Skin epidermis (tissue), 12 donors: ENCODE measurements around the gene TSPAN17.
"Not testable (repeated sequence)": the region's sequence is repeated elsewhere in the genome, so short reads cannot be mapped to it uniquely, and the experiment has no call there.

Experiments used
- H3K27ac ChIP-seq, 21 experiments: fragments of 200-600 bp; sonication (generic) in 11 of 21; one replicate each; pipeline ENCODE4 v1.5.0; 2020; ENCODE audit warnings: mild to moderate bottlenecking in 3 of 21, inconsistent platforms in 2 of 21, moderate library complexity in 2 of 21
- H3K4me3 ChIP-seq, 7 experiments: fragments of 200-600 bp; sonication (generic) in 2 of 7; one replicate each; pipeline ENCODE4 v1.5.0; 2020; ENCODE audit warnings: inconsistent platforms in 2 of 7, mild to moderate bottlenecking in 2 of 7, moderate library complexity in 1 of 7

The TSPAN17 gene, protein sequence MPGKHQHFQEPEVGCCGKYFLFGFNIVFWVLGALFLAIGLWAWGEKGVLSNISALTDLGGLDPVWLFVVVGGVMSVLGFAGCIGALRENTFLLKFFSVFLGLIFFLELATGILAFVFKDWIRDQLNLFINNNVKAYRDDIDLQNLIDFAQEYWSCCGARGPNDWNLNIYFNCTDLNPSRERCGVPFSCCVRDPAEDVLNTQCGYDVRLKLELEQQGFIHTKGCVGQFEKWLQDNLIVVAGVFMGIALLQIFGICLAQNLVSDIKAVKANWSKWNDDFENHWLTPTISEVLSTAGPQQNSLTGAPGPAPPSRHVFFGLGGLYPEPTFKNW

DNA sequence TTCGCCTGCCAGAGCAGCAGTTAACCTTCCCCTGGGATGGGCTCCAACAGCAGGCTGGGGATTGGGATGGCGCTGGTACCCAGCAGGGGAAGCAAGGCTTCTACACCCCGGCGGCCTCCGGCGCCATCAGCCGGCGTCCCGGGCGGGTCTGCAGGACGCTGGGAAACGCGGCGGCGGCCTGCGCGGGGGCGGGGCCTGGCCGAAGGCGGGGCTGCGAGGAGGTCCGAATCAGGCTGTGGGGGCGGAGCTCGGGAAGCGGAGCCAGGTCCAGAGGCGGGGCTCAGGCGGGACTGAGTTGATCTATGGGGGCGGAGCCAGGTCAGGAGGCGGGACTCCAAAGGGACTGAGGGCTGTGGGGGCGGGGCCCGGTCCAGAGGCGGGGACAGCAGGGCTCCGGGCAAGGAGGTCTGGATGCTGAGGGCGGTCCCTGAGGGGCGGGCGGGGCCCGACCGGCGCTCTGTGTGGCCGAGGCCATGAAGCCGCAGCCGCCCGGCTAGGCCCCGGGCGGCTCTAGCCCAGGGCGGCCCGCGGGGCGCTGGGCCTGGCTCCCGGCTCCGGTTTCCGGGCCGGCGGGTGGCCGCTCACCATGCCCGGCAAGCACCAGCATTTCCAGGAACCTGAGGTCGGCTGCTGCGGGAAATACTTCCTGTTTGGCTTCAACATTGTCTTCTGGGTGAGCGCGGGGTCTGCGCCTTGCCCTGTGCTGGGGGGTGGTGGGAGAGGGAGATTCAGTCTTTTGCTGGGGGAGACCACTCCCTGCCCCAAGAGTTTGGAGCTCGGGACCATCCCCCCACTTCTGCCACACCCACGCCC is at the start of gene TSPAN17:
Gene TSPAN17, plus strand, starts transcription at position 455 of the 813 bp plus-strand sequence. Its CDS starts 132 bp downstream, at position 587.
- Histone ChIP-seq H3K27ac (peak within 1 kb of the TSS; percentile 27 to 91 (median 84)), H3K4me3 (peak within 1 kb of the TSS; percentile 59 to 93 (median 69))

DNA sequence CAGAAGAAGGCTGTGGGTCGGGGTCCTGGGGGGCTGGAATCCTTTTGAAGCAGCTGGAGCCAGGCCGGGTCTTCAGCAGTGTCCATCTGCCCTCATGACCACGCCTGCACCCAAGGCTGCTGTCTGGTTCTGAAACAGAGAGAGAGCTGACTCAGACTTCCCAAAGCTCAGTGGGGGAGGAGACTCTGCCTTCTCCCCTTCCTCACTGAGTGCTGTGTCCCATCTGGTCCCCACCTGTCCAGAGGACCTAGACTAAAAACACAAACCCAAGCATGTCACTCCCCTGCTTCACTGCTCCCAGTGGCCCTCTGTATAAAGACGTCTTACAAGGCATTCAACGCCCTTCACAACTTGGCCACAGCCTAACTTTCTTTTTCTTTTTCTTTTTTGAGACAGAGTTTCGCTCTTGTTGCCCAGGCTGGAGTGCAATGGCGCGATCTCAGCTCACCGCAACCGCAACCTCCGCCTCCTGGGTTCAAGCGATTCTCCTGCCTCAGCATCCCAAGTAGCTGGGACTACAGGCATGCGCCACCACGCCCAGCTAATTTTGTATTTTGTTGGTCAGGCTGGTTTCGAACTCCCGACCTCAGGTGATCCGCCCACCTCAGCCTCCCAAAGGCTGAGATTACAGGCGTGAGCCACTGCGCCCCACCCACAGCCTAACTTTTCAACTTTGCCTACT is 47.4 kb upstream of the TSPAN17 start:
- H3K27ac ChIP-seq, H3K4me3 ChIP-seq: not testable (repeated sequence)

DNA sequence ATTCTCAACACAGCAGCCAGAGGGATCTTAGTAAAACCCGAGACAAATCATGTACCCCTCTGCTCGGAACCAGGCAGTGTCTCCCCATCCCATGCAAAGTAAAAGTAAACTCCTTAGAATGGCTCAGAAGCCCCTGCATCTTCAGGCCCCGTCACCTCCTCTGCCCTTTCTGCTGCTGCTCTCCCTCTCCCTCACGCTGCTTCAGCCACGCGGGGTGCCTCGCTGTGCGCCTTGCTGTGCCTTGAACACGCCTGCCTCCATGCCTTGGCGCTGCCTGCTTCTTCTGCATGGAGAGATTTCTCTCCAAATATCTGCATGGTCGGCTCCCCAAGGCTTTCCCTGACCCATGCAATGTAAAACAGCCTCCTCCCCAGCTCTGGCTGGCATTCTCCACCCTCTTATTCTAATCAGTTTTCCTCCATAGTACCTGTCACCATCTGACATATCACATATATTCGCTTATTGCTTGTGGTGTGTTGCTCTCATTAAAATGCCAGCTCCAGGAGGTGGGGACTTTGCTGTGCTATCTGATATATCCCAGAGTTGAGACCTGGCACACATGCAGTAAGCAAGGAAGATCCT is 45.3 kb upstream of the TSPAN17 start:
- no peak overlapping the region for H3K27ac ChIP-seq
- H3K4me3 ChIP-seq, result no peak overlapping the region

DNA sequence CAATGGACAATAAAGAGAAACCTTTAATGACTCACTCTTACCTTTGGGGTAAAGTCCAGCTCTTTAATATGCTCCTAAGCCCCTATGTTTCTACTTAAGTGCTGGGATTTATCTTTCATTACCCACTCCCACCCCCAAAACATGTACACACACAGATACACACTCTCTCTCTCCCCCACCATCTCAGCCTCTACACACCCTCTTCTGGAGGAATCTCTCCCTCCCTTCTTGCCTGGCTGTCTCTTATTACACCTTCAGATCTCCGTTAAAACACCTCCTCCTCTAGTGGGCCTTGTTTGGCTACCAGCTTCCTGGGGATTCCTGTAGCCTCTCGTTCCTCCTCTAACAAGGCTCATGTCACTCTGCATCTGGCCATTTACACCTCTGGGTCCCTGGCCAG is 44.2 kb upstream of the TSPAN17 start:
- Histone ChIP-seq H3K27ac (no peak overlapping the region), H3K4me3 (no peak overlapping the region)

DNA sequence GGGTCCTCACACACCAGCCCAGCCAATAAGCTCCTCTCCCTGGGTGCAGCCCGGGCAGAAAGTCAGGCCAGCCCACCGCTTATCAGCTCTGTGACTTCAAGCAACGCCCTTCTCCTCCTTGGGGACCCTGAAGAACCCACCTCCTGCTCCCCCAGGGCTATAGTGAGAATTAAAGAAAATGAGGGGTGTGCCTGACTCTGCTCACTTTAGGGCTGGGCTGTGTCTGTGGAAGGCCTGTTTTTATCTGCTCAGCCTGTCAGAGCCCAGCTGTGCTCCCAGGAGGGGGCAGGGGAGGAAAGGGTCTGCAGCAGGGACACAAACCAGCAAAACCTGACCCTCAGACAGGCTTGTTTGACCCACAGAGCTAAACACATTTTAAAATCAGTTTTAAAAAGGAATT is 41.3 kb upstream of the TSPAN17 start:
- H3K27ac ChIP-seq, result no peak overlapping the region
- H3K4me3 ChIP-seq, result no peak overlapping the region

DNA sequence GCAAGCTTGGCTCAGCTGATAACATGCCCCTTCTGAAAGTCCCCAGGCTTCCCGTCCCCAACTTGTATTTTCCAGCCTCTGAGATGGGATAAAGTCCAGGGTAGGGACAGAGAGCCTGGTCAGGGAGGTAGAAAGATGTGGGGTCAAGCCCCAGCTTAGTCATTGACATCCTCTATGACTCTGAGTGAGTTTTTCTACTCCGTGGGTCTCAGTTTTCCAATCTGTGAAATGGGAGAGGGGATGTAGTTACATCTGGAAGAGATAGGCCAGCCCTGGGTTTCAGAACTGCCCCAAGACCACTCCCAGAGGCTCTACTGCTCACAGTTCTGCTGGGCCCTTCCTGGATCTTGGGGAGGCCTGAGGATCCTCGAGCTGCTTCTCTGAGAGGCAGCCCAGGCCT is 40.4 kb upstream of the TSPAN17 start:
- Histone ChIP-seq H3K27ac (no peak overlapping the region), H3K4me3 (no peak overlapping the region)

DNA sequence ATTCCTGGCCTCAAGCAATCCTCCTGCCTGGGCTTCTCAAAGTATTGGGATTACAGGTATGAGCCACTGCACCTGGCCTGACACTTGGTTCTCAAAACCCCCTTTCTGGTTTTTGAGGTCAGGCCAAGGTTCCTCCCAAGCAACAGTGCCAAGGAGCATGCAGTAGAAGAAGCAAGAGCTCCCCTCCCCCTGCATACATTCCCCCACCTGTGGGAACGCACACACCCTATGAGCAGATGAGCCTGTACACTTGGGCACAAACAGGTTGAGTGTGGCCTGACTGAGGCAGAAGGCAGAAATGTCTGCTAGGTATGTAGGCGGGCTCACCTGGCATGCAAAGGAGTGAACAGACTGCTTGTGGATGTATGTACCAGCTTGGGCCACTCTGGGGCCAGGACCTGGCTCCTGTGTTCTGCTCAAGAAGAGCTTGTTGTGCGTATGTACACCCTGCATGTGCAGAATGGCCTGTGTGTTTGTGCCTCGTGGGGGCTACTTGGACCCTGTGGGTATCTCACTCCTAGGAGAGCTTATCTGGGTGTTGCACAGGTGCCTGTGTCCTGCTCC is 39.1 kb upstream of the TSPAN17 start:
- Histone ChIP-seq H3K27ac (no peak overlapping the region), H3K4me3 (no peak overlapping the region)

DNA sequence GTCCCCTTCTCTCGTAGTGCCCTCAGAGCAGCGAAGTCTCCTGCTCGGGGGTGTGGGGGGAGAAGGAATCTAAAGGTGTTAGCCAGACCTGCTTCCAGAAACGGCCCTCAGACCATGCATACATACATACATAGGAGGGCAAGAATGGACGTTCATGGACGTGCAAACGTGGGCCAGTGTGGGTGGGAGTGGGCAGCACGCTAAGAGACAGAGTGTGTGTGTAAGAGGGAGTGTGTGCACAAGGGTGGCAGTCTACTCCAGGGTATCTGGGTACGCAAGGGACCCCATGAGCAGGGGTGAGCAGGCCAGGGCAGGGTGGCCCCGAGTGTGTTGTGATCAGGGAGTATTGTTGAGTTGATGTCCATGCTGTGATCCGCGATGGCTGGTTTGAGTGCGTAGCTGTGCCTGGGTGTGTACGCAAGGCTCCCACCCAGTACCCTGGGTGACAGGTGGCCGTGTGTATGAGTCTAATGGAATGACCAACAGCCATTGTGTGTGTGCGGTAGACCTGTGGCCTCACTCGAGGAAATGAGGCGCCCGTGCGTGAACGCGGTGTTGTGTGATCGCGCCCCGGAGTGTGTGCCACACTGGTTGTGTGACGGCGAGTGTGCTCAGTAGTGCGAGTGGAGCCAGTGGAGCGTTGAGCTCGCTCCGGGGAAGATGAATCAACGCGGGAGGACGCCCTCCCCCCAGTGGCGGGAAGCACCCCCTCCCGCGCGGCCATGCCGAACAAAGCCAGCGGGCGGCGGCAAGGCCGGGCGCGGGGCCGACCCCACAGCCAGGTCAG is 38.2 kb upstream of the TSPAN17 start:
- H3K27ac ChIP-seq, result peak overlapping the region in 4 of 21 experiments; percentile 16 to 71 (median 54)

DNA sequence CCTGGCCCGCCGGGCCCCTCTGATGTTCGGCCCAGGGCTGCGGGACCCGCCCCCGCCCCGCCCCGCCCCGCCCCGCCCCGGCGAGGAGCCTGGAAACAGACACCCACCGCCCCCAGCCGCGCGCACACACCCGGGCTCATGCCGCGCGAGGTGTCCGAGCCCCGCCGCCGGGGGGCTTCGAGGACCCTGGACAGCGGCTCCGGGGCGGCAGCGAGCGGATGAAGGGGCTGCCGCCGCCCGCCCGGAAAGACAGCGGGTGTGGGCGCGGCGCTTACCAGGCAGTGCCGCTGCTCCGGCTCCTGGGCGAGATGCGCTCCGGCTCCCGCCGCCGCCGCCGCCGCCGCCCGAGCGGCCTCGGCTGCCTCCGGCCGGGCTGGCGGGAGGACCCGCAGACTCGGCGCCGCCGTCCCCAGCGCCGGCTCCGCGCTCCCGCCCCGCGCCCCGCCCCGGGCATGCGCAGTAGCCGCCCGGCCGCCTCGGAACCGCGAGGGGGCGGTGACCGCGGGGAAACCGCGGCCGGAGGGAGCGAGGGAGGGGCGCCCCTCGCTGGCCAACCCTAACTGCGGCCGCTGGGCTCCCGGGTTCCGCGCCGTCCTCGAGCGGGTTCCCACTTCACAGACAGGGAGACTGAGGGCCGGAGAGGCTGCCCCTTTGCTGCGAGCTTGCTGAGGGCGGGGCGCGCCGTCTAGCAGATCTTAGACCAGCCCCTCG is 37.4 kb upstream of the TSPAN17 start, which contains the start of gene GPRIN1:
Gene GPRIN1, minus strand, starts transcription at position 433 of the 711 bp plus-strand sequence. CDS start 10,322 bp downstream, outside the sequence.
- peak within 1 kb of the TSS; percentile 35 to 76 (median 63) for H3K4me3 ChIP-seq
- peak within 1 kb of the TSS in 6 of 21 experiments; percentile 25 to 71 (median 48) for H3K27ac ChIP-seq

More for the DNA sequence above, 38.2 kb upstream of the TSPAN17 start:
- H3K4me3 ChIP-seq, result peak overlapping the region; percentile 35 to 76 (median 63)

DNA sequence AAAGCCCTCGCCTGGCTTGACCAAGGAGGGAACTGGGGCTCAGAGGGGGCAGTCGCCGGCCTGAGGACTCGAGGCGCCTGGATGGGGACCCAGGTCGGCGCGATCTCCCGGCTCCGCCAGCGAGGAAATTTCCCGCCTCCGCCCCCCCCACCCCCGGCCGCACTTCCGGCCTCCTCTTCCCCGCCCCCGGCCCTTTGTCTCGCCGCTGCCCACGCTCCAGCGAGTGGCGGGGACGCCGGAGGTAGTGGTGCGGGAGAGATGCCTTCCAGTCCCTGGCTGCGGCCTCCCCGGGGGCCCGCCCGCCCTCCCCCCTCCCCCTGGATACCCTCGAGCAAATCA is 36.9 kb upstream of the TSPAN17 start:
- Histone ChIP-seq H3K4me3 (peak overlapping the region; percentile 35 to 76 (median 63)), H3K27ac (peak overlapping the region in 6 of 21 experiments; percentile 25 to 71 (median 46))

DNA sequence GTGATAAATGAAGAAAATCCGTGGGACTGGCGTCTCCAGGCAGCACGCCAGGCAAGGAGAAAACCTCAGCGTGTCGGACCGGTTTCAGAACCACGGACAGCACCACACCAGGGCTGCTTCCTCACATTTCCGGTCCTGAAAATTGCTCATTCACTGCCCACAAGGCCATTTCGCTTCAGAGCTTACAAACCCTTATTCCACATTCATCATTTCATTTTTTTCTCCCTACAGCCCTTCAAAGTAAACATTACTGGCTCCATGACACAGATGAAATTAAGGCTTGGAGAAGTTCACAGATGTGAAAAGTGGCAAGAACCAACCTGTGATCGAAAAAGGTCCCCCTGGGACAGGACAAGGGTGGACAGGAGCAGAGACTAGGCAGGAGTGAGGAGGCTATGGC is 35.8 kb upstream of the TSPAN17 start:
- no peak overlapping the region for H3K4me3 ChIP-seq
- no peak overlapping the region for H3K27ac ChIP-seq

DNA sequence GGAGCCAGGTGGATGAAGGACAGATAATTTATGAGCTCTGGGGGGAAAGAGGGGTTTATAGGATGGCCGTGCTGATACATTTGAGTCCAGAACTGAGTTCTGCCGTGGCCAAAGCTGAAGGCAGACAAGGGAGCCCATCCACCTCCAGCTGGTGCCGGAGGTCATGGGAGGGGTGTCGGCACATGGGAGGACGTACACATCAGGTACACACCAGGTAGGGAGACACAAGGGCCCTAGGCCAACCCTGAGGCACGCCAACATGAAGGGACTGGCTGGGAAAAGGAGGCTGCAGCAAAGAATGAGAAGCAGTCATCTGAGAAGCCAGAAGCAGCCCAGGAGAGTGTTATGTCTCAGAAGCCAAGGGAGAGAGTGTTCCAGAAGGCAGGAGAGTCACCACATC is 35.3 kb upstream of the TSPAN17 start:
- Histone ChIP-seq H3K27ac (no peak overlapping the region), H3K4me3 (no peak overlapping the region)

DNA sequence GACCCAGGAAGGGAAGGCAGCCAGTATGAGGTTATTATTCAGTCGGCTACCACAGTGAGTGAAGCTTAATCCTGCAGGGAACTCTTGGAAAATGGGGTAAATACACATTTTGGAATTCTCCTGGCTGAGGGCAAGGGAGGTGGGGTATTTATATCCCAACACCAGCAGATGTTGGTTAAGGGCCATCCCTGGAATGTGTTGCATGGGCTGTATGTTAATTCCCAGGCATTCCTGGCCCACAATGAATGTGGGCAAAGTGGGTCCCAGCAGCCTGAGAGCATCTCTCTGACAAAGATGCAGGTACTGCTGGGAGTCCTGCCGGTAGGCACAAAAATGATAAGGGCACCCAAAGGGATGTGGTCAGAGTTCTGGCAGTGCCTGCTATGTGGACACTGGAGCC is 34.4 kb upstream of the TSPAN17 start:
- Histone ChIP-seq H3K27ac (no peak overlapping the region), H3K4me3 (no peak overlapping the region)

DNA sequence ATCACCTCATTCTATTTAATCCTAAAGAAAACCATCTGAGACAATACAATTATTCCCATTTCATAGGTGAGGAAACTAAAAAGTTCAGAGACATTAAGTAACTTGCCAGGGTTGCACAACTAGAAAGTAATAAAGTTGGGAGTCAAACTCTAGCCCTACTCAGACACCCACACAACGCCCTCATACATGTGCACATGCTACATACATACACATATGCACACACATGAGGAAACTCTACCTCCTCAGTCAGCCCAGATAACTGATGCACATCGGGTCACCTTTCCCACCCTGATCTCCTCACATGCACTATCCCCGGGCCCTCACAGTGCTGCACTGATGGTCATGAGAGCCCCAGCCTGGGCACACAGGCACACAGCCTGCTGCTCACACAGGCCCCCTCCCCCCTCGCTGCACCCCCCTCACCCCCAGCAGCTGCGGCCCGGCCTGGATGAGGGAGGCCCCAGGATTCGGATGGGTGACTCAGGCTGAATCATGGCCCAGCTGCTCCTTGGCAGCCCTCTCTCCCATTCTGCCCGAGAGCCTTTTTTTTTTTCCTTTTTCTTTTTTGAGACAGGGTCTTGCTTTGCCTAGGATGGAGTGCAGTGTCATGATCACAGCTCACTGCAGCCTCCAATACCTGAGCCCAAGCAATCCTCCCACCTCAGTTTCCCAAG is 32.3 kb upstream of the TSPAN17 start:
- H3K27ac ChIP-seq, result no peak overlapping the region
- H3K4me3 ChIP-seq, result no peak overlapping the region

DNA sequence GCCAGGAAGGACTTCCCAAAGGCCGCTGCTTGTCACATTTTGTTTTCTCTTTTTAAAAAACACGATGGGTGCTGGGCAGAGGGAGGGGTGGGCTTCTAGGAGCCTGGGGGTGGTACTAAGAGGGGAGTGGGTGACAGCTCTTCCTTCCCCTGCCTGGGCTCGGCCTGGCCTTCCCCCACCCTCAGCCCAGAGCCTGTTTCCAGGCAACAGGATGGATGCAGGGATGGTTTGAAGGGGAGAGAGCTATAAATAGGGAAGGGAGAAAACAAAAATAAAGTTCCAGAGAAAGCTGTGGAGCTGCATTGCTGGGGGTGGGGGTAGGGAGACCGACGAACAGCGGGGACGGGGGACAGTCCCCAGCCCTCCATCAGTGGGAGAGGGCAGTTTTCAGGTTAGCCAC is 30.8 kb upstream of the TSPAN17 start:
- Histone ChIP-seq H3K27ac (no peak overlapping the region), H3K4me3 (no peak overlapping the region)

DNA sequence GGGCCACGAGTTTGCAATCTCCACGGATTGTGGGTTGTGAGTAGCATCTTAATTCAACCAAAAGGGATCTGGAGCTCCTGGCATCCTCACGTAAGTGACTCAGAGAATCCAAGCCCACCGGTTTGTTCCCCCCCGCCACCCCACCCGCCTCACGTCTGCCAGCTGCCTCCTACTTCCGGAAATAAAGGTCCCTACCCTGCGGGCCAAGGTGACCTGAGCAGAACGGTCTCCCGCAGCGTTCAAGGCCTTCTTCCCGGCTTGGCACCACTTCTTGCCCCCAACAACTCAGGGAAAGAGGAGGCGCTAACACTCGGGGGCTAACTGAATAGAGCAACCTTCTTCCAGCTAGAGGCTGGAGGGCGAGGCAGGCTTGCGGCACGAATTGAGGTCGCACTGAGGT is 28.5 kb upstream of the TSPAN17 start:
- Histone ChIP-seq H3K4me3 (no peak overlapping the region), H3K27ac (no peak overlapping the region)

DNA sequence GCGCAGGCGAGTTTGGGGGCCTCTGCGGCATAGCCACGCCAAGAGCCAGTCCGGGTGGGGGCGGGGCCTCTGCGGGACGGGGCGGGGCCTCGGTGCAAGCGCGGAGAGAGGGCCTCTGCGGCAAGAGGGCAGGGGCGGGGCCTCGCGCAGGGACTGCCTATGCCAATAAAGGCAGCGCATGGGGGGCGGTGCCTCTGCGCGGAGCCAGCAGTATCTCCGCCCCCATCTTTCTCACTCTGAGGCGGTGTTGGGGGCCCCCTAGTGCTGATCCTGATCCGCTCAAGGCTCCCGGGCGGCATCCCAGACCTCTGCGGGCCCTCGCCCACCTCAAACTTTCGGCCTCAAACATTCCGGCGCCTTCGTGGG is 28.1 kb upstream of the TSPAN17 start:
- H3K4me3 ChIP-seq, result no peak overlapping the region
- no peak overlapping the region for H3K27ac ChIP-seq
